ENCODE measurements around the gene PRDM10.

GRCh38 chr11:130034236-130034635, 31.6 kb upstream of the PRDM10 start:
- TF ChIP-seq CTCF (IDR thresholded peaks at IDR 0.05; ENCODE audit: poor library complexity, severe bottlenecking): no peak
- TF ChIP-seq EZH2 (IDR thresholded peaks at IDR 0.05; ENCODE audit: borderline replicate concordance, insufficient read depth, low read length, poor library complexity, severe bottlenecking): no peak
- no peak for TF ChIP-seq POLR2AphosphoS5 (IDR thresholded peaks at IDR 0.05)
- no peak for TF ChIP-seq EP300 (conservative IDR thresholded peaks at IDR 0.05; ENCODE audit: poor library complexity, severe bottlenecking)
- TF ChIP-seq MXI1 (conservative IDR thresholded peaks at IDR 0.05; ENCODE audit: poor library complexity, severe bottlenecking): no peak
- no peak for TF ChIP-seq RAD21 (conservative IDR thresholded peaks at IDR 0.05)
- TF ChIP-seq, protein P1, sequence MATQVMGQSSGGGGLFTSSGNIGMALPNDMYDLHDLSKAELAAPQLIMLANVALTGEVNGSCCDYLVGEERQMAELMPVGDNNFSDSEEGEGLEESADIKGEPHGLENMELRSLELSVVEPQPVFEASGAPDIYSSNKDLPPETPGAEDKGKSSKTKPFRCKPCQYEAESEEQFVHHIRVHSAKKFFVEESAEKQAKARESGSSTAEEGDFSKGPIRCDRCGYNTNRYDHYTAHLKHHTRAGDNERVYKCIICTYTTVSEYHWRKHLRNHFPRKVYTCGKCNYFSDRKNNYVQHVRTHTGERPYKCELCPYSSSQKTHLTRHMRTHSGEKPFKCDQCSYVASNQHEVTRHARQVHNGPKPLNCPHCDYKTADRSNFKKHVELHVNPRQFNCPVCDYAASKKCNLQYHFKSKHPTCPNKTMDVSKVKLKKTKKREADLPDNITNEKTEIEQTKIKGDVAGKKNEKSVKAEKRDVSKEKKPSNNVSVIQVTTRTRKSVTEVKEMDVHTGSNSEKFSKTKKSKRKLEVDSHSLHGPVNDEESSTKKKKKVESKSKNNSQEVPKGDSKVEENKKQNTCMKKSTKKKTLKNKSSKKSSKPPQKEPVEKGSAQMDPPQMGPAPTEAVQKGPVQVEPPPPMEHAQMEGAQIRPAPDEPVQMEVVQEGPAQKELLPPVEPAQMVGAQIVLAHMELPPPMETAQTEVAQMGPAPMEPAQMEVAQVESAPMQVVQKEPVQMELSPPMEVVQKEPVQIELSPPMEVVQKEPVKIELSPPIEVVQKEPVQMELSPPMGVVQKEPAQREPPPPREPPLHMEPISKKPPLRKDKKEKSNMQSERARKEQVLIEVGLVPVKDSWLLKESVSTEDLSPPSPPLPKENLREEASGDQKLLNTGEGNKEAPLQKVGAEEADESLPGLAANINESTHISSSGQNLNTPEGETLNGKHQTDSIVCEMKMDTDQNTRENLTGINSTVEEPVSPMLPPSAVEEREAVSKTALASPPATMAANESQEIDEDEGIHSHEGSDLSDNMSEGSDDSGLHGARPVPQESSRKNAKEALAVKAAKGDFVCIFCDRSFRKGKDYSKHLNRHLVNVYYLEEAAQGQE (IDR thresholded peaks at IDR 0.05; ENCODE audit: borderline replicate concordance): no peak
- TF ChIP-seq SMC3 (conservative IDR thresholded peaks at IDR 0.05; ENCODE audit: poor library complexity): no peak
